GM12891 (cell line): ENCODE measurements around the gene SRRM2.

Source experiments
- POLR2A ChIP-seq: IDR thresholded peaks from 2 replicates; pipeline ENCODE4 v1.6.1; 2011; ENCODE audit warnings: low read depth, low read length, control low read depth
- POLR2AphosphoS5 ChIP-seq: IDR thresholded peaks from 2 replicates; pipeline ENCODE4 v1.6.1; 2011; ENCODE audit warnings: low read depth, low read length, control low read depth

- no peak for TF ChIP-seq POLR2A
- no peak for TF ChIP-seq POLR2AphosphoS5
These were observed 12.0 kb upstream of the SRRM2 start for GRCh38 chr16:2740476-2740875.
